Fibroblast of peridontal ligament (primary cell): Measurements from ENCODE around the gene LRRC53.

Source experiments
- DNase-seq: peaks from one replicate; pipeline ENCODE4 v3.0.0-alpha.2; 2010; ENCODE audit errors: extremely low read depth

LRRC53 gene

DNA sequence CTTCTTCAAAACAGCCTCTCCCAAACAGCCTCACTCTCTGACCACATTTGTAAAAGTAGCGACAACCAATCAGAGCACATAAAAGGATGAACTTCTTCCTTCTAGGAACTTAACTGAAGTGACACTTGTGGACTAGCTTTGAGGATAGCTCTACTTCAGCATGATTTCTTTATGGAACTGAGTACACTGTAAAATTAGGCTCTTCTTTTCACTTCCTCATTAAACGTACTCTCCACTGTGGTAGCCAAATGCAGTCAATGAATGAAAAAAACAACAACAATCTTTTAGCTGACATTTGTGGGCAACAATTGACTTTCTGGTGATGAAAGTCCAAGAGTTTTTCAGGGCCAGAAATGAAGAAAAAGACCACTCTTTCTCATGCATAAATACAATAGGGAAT, 9.6 kb downstream of the LRRC53 start:
- no peak for DNase-seq

DNA sequence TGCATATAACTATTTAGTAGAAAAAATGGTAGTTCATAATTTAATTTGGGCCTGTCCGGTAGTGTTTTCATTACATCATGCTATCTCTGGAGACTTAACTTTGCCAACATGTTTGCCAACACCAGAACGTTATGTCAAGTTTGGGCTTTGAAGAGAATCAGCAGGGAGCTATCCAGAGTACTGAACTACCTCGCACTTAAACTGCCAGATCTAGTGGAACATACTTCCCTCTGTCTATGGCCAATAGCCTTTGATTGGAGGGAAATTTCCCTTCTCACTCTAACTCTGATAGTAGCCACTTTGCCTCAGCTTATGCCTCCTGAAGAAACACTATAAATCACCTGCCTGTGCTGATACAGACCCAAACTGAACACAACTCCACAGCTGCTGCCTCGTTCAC, 10.0 kb downstream of the LRRC53 start:
- DNase-seq, result peak; percentile 85

DNA sequence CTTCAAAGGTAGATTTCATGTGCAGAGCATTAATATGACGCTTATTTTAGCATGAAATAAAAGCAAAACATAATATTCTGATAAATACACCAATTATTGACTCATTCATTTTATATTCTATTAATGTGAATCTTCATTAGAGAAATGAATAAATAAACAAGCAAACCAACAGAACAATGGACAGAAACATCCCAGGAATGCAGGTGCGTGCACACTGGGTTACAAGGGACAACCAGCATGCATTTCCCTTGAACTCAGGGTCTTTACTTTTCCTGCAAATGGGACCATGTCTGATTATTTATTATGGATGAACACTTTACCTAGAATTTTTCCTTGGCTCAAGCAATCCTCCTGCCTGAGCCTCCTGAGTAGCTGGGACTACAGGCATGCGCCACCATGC, 13.5 kb downstream of the LRRC53 start:
- no peak for DNase-seq

DNA sequence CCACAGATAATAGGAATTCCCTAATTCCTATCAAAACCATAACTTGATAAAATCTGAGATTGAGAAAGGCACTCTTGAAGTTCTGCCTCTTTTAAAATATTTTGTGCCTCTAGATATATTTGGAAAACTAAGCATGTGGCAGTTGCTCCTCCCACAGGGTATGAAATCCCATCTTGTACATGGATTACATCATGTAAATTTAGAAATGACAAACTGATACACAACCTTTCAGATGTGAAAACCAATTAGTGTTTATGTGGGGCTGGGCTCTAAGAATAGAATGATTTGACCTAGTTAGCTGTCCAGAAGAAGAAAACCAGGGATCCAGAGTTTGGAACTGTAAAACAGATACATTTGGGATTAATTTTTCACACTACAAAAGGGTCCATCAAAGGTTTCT, 15.7 kb downstream of the LRRC53 start:
- no peak for DNase-seq

DNA sequence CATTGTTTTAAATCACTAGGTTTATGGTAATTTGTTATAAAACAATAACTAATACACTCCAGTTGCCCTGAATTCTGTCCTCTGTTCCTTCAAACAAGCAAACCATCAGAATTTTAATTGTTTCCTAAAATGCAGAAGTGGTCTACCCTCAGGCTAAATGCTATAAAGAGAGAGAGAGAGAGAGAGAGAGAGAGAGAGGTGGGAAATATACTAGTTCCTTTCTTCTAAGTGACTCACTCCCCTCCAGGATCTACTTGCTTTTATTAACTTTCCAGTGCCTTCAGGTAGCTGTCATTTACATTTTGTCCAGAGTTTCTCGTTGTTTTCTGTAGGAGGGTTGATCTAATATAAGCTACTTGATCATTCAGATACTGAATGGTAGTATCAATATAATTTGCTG, 26.4 kb downstream of the LRRC53 start:
- DNase-seq, result no peak

DNA sequence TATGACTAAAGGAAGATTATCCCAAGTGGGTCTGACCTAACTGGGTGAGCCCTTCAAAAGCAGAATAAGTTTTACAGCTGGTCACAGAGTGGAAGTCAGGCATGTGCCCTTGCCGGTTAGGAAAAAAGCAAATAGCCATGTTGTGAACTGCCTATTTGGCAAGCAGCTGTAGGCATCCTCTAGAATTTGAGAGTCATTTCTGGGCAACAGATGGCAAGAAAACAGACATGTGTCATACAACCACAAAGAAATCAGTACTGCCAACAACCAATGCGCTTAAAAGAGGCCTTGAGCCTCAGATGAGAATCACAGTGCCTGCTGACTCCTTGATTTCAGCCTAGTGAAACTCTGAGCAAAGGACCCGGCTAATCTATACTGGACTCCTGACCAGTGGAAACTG, 26.8 kb downstream of the LRRC53 start:
- peak; percentile 51 for DNase-seq

DNA sequence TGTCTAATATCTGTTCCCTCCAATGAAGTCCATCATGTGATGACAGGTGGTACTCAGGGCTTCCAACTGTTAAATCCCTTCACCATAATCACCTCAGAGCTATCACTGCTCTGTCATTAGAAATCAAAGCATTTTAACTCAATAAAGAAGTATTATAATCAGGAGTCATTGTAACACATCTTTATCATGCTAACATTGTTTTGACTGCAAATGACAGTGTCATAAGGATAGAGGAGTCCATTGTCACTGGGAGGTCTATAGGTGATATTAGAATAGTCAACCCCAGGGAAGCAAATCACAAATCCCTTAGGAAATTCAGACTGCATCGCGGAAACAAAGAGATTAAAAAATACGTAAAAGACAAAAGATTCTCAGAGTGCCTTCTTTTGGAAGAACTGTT, 30.8 kb downstream of the LRRC53 start:
- no peak for DNase-seq

DNA sequence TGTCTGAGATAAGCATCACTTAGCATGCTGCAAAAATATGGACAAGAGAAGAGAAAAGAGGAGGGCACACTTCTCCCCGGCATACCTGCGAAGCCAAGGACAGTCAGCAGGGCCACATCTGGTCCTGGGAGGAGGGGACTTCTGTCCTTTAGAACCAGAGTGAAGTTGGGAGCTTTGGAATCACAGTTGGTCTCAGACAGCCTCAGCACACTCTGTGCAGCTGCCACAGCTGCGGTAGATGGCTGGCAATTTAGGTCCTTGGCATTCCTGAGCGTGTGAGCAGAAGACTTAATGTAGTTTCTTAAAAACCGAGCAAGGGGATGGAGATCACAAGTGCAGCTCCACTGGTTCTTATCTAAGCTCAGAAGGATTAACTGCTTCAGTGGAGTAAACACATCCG, 32.3 kb downstream of the LRRC53 start:
- DNase-seq, result no peak

DNA sequence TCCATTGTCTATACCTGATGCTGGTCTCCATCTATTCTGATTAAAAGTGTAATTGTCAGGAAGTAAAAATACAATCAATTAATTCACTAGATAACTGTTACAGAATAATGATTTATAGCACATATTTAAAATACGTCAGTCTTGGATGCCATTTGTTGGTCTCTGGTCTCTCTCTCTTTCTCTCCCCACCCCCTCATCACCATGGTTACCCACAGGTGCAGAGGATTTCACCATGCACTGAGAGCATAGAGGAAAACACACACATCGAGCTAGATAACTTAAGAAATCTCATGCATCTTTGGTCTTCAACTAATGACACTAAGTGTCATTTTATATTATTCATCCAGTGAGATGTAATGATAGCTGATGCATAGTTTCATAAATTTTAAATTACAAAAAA, 33.4 kb downstream of the LRRC53 start:
- no peak for DNase-seq

DNA sequence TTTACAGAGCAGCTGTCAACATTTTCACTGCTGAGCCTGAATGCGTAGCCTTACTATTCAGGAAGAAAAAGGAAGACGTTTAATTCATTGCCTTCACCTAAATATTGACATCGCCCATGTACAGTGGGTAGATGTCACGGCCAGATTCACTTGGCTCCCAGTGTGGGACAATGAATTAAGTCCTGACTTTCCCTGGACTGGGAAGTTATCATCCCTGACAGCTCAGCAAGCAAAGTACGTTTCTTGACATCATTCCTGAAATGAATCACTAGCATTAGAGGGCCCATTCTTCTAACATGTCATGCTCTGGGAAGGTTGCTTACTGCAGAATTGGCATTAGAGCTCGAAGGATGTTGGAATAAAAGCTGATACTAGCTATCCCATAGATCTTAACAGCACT, 37.8 kb downstream of the LRRC53 start:
- no peak for DNase-seq

DNA sequence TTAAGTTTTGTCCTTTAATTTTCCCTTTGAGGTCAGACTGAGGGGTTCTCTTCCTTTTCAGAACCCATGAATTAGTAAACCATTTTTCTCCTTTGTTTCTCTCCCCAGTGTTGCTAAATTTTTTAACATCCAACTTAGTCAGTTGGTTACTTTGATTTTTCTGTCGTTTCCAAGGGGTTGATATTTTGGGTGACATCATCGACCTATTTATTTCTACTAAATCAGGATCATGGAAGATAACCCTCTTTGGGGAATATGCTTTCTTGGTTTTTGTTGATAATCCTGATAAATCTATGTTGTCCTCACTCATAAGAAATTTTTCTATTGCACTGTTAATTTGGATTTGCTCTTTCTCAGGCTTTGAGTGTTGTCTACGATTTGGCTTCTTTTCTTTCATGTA, 40.9 kb downstream of the LRRC53 start:
- DNase-seq, result no peak

DNA sequence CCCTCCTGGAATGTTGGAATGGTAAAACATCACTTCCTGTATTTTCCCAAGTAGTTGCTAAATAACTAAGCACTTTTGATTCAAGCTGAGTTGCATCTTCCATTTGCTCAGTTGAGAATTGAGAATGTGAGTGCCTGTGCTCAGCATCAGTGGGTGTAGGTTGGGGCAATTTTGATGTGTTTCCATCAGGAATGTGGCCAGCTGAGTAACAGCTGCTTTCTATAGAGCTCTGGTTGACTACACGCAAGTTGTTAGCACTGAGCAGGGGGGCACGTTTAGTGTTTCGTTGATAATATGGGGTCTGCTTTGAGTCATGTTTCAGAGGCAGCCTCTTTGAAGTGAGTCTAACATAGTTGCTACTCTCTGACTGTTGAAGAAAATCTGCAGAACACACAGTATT, 41.5 kb downstream of the LRRC53 start:
- DNase-seq, result peak; percentile 14

DNA sequence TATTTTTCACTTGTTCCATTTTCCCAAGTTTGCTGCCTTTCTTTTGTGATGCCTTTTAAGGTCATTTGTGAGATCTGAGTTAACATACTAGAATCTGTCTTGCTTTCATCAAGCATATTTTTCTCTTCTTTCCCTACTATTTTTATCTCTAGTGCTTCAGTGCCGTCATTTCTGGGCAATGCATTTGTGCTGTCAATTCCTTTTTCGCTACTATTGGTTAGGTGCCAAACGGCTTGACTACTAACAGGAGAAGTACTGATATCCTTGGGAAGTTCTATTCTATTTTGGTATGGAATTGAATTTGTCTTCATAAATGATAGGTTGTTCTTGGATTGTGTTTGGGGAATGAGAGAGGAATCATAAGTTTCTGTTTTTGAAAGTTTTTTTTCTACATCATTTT, 42.2 kb downstream of the LRRC53 start:
- DNase-seq, result no peak

DNA sequence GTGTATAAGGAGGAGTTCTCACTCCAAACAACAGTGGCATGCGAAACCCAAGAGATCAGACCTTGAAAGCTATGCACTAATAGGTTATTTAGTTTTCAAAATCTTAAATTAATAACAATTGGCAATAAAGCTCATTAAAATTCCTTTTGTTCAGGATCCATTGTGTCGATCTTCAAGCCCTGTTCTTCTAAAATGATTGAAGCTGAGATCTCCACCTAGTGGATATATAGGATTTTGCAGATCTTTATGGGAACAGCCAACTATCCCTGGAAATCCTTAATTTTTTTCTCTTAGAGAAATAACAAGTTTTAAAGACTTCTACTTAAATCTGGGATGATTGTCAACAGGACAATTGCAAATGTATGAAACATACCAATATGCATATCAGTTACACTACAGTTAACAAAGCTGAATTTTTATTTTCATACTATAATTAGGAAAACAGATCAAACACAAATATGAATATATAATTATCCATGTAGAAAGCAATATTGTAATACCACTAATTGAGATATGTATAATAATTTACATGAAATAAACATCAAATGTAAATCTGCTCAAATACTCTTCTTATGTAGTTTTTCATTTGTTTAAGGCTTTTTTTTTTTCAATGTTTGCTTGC, 43.3 kb downstream of the LRRC53 start:
- peak; percentile 79 for DNase-seq

DNA sequence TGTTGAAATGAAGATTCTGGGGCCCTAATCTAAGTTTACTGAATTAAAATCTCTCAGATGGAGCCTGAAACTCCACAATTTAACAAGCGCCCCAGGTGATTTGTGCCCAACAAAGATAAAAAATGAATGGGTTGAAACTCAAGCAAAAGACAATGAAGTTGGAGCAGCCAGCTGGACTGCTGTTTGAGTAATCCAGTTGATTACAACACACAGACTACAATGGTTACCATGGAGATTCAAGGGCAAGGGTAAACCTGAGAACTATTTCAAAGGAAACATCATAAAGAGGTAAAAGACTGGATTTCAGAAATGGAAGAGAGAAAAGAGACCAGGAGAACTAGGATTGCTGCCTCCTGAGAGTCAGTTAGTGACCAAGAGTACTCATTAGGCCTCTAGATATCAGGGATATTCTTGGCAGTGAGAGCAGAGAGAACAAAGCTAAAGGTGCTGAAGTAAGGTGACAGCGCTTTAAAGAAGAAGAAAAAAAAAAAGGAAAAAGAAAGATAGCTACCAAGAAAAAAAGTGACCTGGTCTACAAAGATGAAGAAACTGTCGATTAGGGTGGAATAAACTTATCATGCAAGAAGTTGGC, 44.5 kb downstream of the LRRC53 start:
- DNase-seq, result peak; percentile 47

DNA sequence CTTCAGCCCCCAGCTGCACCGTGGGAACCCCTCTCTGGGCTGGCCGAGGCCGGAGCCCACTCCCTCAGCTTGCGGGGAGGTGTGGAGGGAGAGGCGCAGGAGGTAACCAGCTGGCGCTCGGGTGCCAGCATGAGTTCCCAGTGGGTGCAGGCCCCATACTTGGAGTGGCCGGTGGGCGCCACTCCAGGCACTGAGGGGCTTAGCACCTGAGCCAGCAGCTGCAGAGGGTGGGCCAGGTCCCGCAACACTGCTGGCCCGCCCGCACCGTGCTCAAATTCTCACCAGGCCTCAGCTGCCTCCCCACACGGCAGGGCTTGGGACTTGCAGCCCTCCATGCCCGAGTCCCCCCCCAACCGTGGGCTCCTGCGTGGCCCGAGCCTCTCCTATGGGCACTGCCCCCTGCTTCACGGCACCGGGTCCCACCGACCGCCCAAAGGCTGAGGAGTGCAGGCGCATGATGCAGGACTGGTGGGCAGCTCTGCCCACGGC, 47.2 kb downstream of the LRRC53 start:
- no peak for DNase-seq

DNA sequence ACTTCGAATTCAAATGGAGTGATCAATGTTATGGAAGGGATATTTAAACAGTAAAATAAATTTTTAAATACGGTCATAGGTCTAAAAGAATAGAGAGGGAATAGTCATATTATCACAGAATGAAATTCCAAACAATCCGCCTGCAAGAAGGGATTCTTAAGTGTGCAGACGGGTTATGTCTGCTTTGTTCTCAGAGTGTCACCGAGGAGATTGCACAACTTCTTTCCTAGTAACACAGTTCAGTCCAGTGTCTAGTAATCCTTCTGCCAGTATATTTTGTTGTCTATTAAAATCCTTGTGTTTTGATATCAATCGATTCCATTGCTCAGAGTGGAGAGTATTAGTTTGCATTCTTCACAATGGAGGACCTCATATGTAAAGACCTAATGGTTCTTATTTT, 48.4 kb downstream of the LRRC53 start:
- DNase-seq, result no peak

DNA sequence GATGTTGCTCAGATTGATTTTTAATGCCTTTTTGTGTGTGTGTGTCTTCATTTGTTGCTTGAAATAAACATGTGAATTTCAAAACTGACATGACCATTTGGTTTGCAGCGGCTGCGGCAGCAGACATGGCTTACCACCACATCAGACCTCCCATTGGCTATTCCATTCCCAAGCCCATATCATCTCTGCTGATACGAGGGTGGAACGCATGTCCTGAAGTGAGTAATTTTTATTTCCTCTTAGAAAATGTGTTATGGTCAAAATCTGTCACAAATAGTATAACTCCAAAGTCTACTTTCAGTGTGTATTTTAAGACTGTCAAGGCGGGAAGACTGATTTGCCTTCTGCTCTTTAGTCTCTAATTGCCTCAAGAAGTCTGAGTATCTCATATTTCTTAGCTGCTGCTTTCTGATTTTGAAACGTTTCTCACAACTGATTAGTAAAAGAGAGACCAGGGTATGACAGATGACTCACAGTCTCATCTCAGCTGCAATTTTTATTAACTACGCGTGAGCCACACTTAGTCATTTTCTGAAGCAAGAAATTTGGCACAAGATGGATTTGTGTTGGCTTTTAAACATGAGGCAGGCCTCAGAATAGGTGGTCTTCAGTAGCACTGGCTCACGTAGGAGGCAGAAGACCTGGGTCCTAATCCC, 49.0 kb downstream of the LRRC53 start:
- peak; percentile 66 for DNase-seq

DNA sequence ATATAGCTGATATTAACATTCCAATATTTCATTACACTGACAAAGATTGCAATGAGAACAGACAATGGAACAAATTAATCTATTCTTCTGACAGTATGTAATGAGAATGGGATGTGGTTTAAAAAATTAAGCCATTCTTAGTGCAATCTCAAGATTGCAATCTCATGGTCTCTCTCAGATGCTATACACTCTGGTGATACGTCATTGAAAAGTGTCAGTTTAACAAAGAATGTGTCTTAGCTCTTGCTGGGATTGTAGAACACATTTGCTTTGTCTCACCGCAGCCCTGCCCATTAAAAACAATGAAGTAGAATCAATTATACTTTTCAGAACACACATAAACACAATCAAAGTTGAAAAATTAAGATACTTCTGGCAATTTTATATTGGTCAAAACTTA, 55.2 kb downstream of the LRRC53 start:
- no peak for DNase-seq

DNA sequence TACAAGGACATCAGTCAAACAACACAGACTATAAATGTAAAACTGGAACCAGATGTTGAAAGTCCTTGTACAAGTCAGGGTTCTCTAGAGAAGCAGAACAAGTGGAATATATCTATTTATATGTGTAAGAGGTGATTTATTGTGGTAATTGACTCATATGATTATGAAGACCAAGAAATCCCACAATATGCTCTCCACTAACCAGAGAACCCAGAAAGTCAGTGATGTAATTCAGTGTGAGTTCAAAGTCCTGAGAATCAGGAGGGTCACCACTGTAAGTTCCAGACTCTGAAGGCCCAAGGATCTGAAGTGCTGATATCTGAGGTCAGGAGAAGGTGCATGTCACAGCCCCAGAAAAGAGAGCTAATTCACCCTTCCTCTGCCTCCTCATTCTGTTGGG, 57.0 kb downstream of the LRRC53 start:
- peak; percentile 23 for DNase-seq

DNA sequence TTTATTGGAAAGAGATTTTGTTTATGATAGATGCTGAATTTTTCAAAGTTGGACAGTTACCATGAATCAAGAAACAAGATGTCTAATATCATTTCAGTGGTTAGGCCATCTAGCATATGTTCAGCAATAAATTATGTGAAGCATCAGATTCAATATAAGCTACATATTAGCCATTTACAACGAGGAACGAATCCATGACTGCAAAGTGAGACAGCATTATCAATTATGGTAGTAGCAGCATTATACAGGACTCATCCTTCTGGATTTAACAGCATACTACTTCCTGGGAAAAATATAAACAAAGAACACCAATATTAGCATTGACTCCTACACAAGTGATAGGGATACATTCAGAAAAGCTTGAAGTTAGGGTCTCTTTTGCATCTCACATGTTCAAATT, 59.1 kb downstream of the LRRC53 start:
- DNase-seq, result no peak

DNA sequence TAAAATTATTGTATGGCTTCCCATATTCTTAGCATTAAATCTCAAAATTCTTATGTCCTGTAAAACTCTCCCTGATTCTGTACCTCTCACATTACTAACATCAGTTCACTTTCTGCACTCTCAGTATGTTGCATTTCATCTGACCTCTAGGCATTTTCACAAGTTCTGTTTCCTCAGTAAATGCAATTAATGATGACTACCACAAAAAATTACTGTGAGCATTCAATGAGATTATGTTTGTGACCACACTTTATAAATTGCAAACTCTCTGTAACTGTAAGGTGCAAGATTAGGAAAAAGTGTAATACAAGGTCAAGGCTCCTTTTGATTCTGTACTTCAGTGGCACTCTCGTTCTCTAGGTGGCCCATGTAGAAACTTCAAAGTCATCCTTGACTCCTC, 60.4 kb downstream of the LRRC53 start:
- DNase-seq, result no peak

DNA sequence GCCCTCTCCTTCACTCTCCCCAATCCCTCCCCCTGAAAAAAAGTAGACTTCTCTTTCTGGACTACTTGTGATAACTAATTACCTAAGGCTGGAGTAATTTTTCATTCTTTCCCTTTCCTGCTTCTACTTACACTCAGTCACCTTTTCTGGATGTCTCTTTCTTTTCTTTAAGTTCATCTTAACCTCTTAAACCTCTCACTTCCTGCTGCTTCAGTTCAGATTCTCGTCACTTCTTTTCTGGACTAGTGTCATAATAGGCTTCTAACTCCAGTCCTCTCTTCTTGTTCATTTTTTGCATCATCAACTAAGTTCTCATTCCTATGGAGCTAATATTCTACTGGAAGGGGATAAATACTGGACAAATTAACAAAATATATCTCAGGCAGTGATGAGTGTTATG, 75.4 kb downstream of the LRRC53 start:
- no peak for DNase-seq

DNA sequence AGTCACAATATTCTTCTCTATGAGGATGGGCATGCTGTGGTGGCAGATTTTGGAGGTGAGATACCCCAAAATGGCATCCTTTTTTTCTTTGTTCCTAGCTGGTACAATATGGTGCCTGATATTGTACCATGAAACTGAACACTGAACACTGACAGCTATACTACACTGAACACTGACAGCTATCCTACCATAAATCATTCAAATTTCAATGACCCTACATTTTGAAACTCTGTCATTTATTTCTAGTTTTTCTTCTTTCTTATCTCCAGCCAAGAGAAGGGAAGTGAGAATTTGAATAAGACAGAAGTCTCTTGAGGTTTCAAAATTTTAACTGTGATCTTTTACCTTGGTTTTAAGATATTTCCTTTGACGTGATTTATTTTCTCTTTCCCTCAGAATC, 76.3 kb downstream of the LRRC53 start:
- DNase-seq, result no peak
